ENCODE results near the gene ZNF771. TPM values are rescaled to one million over a fixed set of nuclear protein-coding genes. Genes with fewer than 3 reads are reported as not detected.
A peak's percentile ranks its signal among the peaks of the same experiment; 100 is the strongest.

The ZNF771 gene
- total and polyA plus RNA-seq, 12 donors, result 3.8 to 23.2 (median 5.1) TPM

- H3K27ac ChIP-seq, result peak overlapping the region; percentile 61 to 96 (median 87)
- ATAC-seq (no peak), DNase-seq (no peak)
- peaks cover 12 to 46% (median 33%) of the 10 kb centered on the region in 9 donors for H3K4me1 ChIP-seq
- H3K27me3 ChIP-seq, result no peaks in the 10 kb centered on the region
- TF ChIP-seq CTCF (IDR thresholded peaks at IDR 0.05), result peak in 1 of 9 donors; percentile 28
- no peaks in the 10 kb centered on the region for H3K9me3 ChIP-seq
- peak overlapping the region in 9 of 10 donors; percentile 25 to 93 (median 56) for H3K4me3 ChIP-seq
- H3K36me3 ChIP-seq, result peaks cover 0 to 7% (median 0%) of the 10 kb centered on the region in 9 donors
- 22% methylated on average over 11 of the region's 11 CpGs for WGBS, 2 donors
- intact Hi-C loops (cut with DNase I), result no loop called here
These were observed 36.1 kb upstream of the ZNF771 start for GRCh38 chr16:30371248-30371816.

GRCh38 chr16:30372038-30372712 is 35.2 kb upstream of the ZNF771 start:
- H3K4me3 ChIP-seq, result no peak overlapping the region
- peaks cover 7 to 43% (median 29%) of the 10 kb centered on the region in 9 donors for H3K4me1 ChIP-seq
- no peaks in the 10 kb centered on the region for H3K36me3 ChIP-seq
- no peak for ATAC-seq
- WGBS, 2 donors, result 71 to 72% methylated on average over 6 of the region's 6 CpGs
- no peak for DNase-seq
- H3K27me3 ChIP-seq, result no peaks in the 10 kb centered on the region
- no peak for TF ChIP-seq CTCF (IDR thresholded peaks at IDR 0.05)
- intact Hi-C loops (cut with DNase I), result no loop called here
- H3K27ac ChIP-seq, result peak overlapping the region in 7 of 10 donors; percentile 80 to 96 (median 91)
- H3K9me3 ChIP-seq, result no peaks in the 10 kb centered on the region

- no peak overlapping the region for H3K4me3 ChIP-seq
- no peak for ATAC-seq
- no peaks in the 10 kb centered on the region for H3K27me3 ChIP-seq
- H3K4me1 ChIP-seq, result peaks cover 5 to 43% (median 29%) of the 10 kb centered on the region in 9 donors
- TF ChIP-seq CTCF (IDR thresholded peaks at IDR 0.05), result no peak
- intact Hi-C loops (cut with DNase I), result no loop called here
- H3K27ac ChIP-seq, result no peak overlapping the region
- no peaks in the 10 kb centered on the region for H3K9me3 ChIP-seq
- 90 to 92% methylated on average over 5 of the region's 5 CpGs for WGBS, 2 donors
- no peak for DNase-seq
- no peaks in the 10 kb centered on the region for H3K36me3 ChIP-seq
These were observed 34.7 kb upstream of the ZNF771 start for GRCh38 chr16:30372725-30373124.

- ATAC-seq, result no peak
- Histone ChIP-seq H3K27me3 (no peaks in the 10 kb centered on the region), H3K4me1 (peaks cover 10 to 37% (median 22%) of the 10 kb centered on the region in 9 donors), H3K9me3 (no peaks in the 10 kb centered on the region), H3K4me3 (no peak within 1 kb of the TSS), H3K27ac (no peak within 1 kb of the TSS), H3K36me3 (no peaks in the 10 kb centered on the region)
- WGBS, 2 donors, result 79% methylated on average over 6 of the region's 6 CpGs
- no peak for TF ChIP-seq CTCF (IDR thresholded peaks at IDR 0.05)
- intact Hi-C loops (cut with DNase I), result no loop called here
- DNase-seq, result no peak
These were observed 32.9 kb upstream of the ZNF771 start, which contains the start of gene MYL11 for GRCh38 chr16:30374538-30374937. MYL11 (plus strand) TSS chr16:30374802; CDS start chr16:30374858, 56 bp downstream.
